Measurements from ENCODE around the gene ADK. TPM values are rescaled to one million over a fixed set of nuclear protein-coding genes. Genes with fewer than 3 reads are reported as not detected.

The ADK gene
- total and polyA plus RNA-seq, 2 experiments from 2014 or later: 39.9 to 53.0 TPM

GRCh38 chr10:74433993-74434392 lies 283.0 kb downstream of the ADK start:
- no peaks in the 10 kb centered on the region for H3K9me2 ChIP-seq (ENCODE audit: insufficient read depth)
- H3K4me2 ChIP-seq: no peak overlapping the region
- no peaks in the 10 kb centered on the region for H3F3A ChIP-seq (replicated peaks; ENCODE audit: low read depth)
- no peak overlapping the region for H3K4me3 Mint-ChIP-seq
- no peak overlapping the region for H3K27ac ChIP-seq (ENCODE audit: low read depth)
- H3K79me2 ChIP-seq (replicated peaks; ENCODE audit: insufficient read depth): no peaks in the 10 kb centered on the region
- H3K27ac Mint-ChIP-seq: no peak overlapping the region
- no peak overlapping the region for H3K4me3 ChIP-seq
- peaks cover 4% of the 10 kb centered on the region for H3K27me3 Mint-ChIP-seq (ENCODE audit: insufficient read depth, low read depth, poor library complexity)
- H2AFZ ChIP-seq: no peak overlapping the region
- DNase-seq (ENCODE audit: low spot score) (no peak), ATAC-seq (no peak)
- H4K20me1 ChIP-seq (replicated peaks; ENCODE audit: insufficient read depth): no peaks in the 10 kb centered on the region
- no peaks in the 10 kb centered on the region for H3K27me3 ChIP-seq (ENCODE audit: insufficient read depth)
- H3K4me1 ChIP-seq (ENCODE audit: insufficient read depth): peaks cover 20% of the 10 kb centered on the region
- H3K4me1 Mint-ChIP-seq: peaks cover 28% of the 10 kb centered on the region
- H3K9me3 Mint-ChIP-seq: no peaks in the 10 kb centered on the region
- TF ChIP-seq EZH2phosphoT487 (IDR thresholded peaks at IDR 0.05; ENCODE audit: unreplicated experiment) (no peak), POLR2AphosphoS5 (IDR thresholded peaks at IDR 0.05; ENCODE audit: low read depth) (no peak), REST (IDR thresholded peaks at IDR 0.05; ENCODE audit: unreplicated experiment) (no peak), CTCF (conservative IDR thresholded peaks at IDR 0.05; ENCODE audit: low read depth in 2 of 2) (no peak), CREB1 (CRISPR knock-in tag; IDR thresholded peaks at IDR 0.05; ENCODE audit: low read depth) (no peak), ETS1 (IDR thresholded peaks at IDR 0.05) (no peak)
- no peaks in the 10 kb centered on the region for H3K36me3 ChIP-seq (ENCODE audit: insufficient read depth)
- peaks cover 4% of the 10 kb centered on the region; the same call in 1 of the 3 replicates for H3K36me3 Mint-ChIP-seq (ENCODE audit: low read depth)

- DNase-seq (ENCODE audit: low spot score) (no peak), ATAC-seq (no peak)
- Mint-ChIP-seq H3K9me3 (no peaks in the 10 kb centered on the region), H3K27ac (no peak overlapping the region), H3K4me3 (no peak overlapping the region), H3K36me3 (ENCODE audit: low read depth) (peaks cover 4% of the 10 kb centered on the region; the same call in 1 of the 3 replicates), H3K4me1 (peaks cover 30% of the 10 kb centered on the region), H3K27me3 (ENCODE audit: insufficient read depth, low read depth, poor library complexity) (peaks cover 2% of the 10 kb centered on the region)
- Histone ChIP-seq H3K27ac (ENCODE audit: low read depth) (0 out of 2 replicates have a peak overlapping the region, but pooled peaks have one; percentile 7), H3K4me3 (no peak overlapping the region), H3K36me3 (ENCODE audit: insufficient read depth) (no peaks in the 10 kb centered on the region), H4K20me1 (replicated peaks; ENCODE audit: insufficient read depth) (no peaks in the 10 kb centered on the region), H2AFZ (no peak overlapping the region), H3K27me3 (ENCODE audit: insufficient read depth) (no peaks in the 10 kb centered on the region), H3K9me2 (ENCODE audit: insufficient read depth) (no peaks in the 10 kb centered on the region), H3K79me2 (replicated peaks; ENCODE audit: insufficient read depth) (no peaks in the 10 kb centered on the region), H3K4me2 (no peak overlapping the region), H3F3A (replicated peaks; ENCODE audit: low read depth) (no peaks in the 10 kb centered on the region), H3K4me1 (ENCODE audit: insufficient read depth) (peaks cover 26% of the 10 kb centered on the region)
- no peak for TF ChIP-seq ETS1 (IDR thresholded peaks at IDR 0.05)
- no peak for TF ChIP-seq CTCF (conservative IDR thresholded peaks at IDR 0.05; ENCODE audit: low read depth in 2 of 2)
- no peak for TF ChIP-seq NANOG (IDR thresholded peaks at IDR 0.05; ENCODE audit: borderline replicate concordance)
- no peak for TF ChIP-seq ZNF331 (CRISPR knock-in tag; IDR thresholded peaks at IDR 0.05; ENCODE audit: low read depth)
- TF ChIP-seq ZNF114 (CRISPR knock-in tag; IDR thresholded peaks at IDR 0.05): no peak
- TF ChIP-seq EZH2phosphoT487 (IDR thresholded peaks at IDR 0.05; ENCODE audit: unreplicated experiment): no peak
- no peak for TF ChIP-seq POLR2AphosphoS5 (IDR thresholded peaks at IDR 0.05; ENCODE audit: low read depth)
- no peak for TF ChIP-seq JUNB (IDR thresholded peaks at IDR 0.05; ENCODE audit: unreplicated experiment)
- TF ChIP-seq STAT1 (IDR thresholded peaks at IDR 0.05; ENCODE audit: unreplicated experiment): no peak
- TF ChIP-seq EZH2 (IDR thresholded peaks at IDR 0.05; ENCODE audit: low read depth, unreplicated experiment): no peak
Measured at GRCh38 chr10:74434547-74434946, 283.5 kb downstream of the ADK start.
